SK-MEL-5 (cell line): Measurements from ENCODE around the gene AUNIP. TPM values are rescaled to one million over a fixed set of nuclear protein-coding genes. Genes with fewer than 3 reads are reported as not detected.

Experiments
- DNase-seq: peaks from one replicate; pipeline ENCODE4 v3.0.0-alpha.2; 2016; ENCODE audit warnings: low read depth, low spot score
- in situ Hi-C: cut with HindIII; loops from 2 replicates; pipeline ENCODE4 v1.10.0; 2016; ENCODE audit warnings: low sequenced_read_pairs, high pct_unique_total_duplicates, low pct_unique_long_range_greater_than_20kb
- total RNA-seq: library from RNA; depleted of rRNA; stranded (reverse); fragments of >200 nt; shearing (Covaris generic); gene quantifications from 2 replicates; pipeline ENCODE4 v1.2.3, GENCODE V29; 2014

The AUNIP gene
- total RNA-seq, 1 experiment from 2014 or later, result 7.0 TPM

GRCh38 chr1:25871704-25872494 is 12.6 kb upstream of the AUNIP start:
- in situ Hi-C loops, result no loop called here

GRCh38 chr1:25871086-25871703 is 11.9 kb upstream of the AUNIP start:
- in situ Hi-C loops, result no loop called here
- no peak for DNase-seq

More at GRCh38 chr1:25871704-25872494, 12.6 kb upstream of the AUNIP start:
- no peak for DNase-seq

GRCh38 chr1:25870614-25871013 is 11.4 kb upstream of the AUNIP start:
- in situ Hi-C loops, result no loop called here
- DNase-seq, result no peak

GRCh38 chr1:25869909-25870606 is 10.8 kb upstream of the AUNIP start:
- in situ Hi-C loops, result no loop called here

GRCh38 chr1:25867210-25867991 is 8.1 kb upstream of the AUNIP start:
- in situ Hi-C loops, result no loop called here

More at GRCh38 chr1:25869909-25870606, 10.8 kb upstream of the AUNIP start:
- no peak for DNase-seq

GRCh38 chr1:25866288-25866687 is 7.0 kb upstream of the AUNIP start:
- no peak for DNase-seq

More at GRCh38 chr1:25867210-25867991, 8.1 kb upstream of the AUNIP start:
- DNase-seq, result no peak

GRCh38 chr1:25864434-25864833 is 5.2 kb upstream of the AUNIP start:
- in situ Hi-C loops, result no loop called here
- no peak for DNase-seq

More at GRCh38 chr1:25866288-25866687, 7.0 kb upstream of the AUNIP start:
- in situ Hi-C loops, result no loop called here

- DNase-seq, result no peak
- in situ Hi-C loops, result no loop called here
Measured at GRCh38 chr1:25863486-25864262, 4.4 kb upstream of the AUNIP start.

GRCh38 chr1:25862785-25863485 is 3.7 kb upstream of the AUNIP start:
- in situ Hi-C loops, result no loop called here
- no peak for DNase-seq

- in situ Hi-C loops, result no loop called here
- DNase-seq, result peak; percentile 10
Measured at GRCh38 chr1:25861316-25862286, 2.3 kb upstream of the AUNIP start.

GRCh38 chr1:25858494-25858893 is 763 bp downstream of the AUNIP start:
- no peak for DNase-seq
- in situ Hi-C loops, result no loop called here

GRCh38 chr1:25856856-25857255 is 2.4 kb downstream of the AUNIP start:
- in situ Hi-C loops, result no loop called here
- no peak for DNase-seq

GRCh38 chr1:25854554-25854953 is 4.7 kb downstream of the AUNIP start:
- DNase-seq, result no peak
- in situ Hi-C loops, result no loop called here

- no peak for DNase-seq
- in situ Hi-C loops, result no loop called here
Measured at GRCh38 chr1:25848531-25848930, 10.7 kb downstream of the AUNIP start.

- DNase-seq, result no peak
- in situ Hi-C loops, result no loop called here
Measured at GRCh38 chr1:25847929-25848328, 11.3 kb downstream of the AUNIP start.
